Endodermal cell (in vitro differentiated cells): Measurements from ENCODE around the gene SDK2. TPM values are rescaled to one million over a fixed set of nuclear protein-coding genes. Genes with fewer than 3 reads are reported as not detected.

Experiments used
- DNase-seq: peaks from one replicate; pipeline ENCODE4 v3.0.0-alpha.2; 2017
- H3K27ac ChIP-seq: 2 replicates; pipeline ENCODE4 v1.5.1; 2013; ENCODE audit warnings: mild to moderate bottlenecking, low read depth, low read length, moderate library complexity
- H3K27me3 ChIP-seq: 2 replicates; pipeline ENCODE4 v1.6.1; 2013; ENCODE audit warnings: mild to moderate bottlenecking, low read length, moderate library complexity; ENCODE audit not compliant: insufficient read depth, control insufficient read depth, poor library complexity, severe bottlenecking
- H3K36me3 ChIP-seq: 2 replicates; pipeline ENCODE4 v1.7.0; 2013; ENCODE audit warnings: mild to moderate bottlenecking, low read length, moderate library complexity; ENCODE audit not compliant: control insufficient read depth, insufficient read depth
- H3K4me1 ChIP-seq: one replicate; pipeline ENCODE4 v1.7.0; 2013; ENCODE audit warnings: low read length; ENCODE audit not compliant: control insufficient read depth, insufficient read depth
- H3K4me3 ChIP-seq: 2 replicates; pipeline ENCODE4 v1.5.1; 2013; ENCODE audit warnings: mild to moderate bottlenecking, low read length, moderate library complexity
- H3K9ac ChIP-seq: 2 replicates; pipeline ENCODE4 v1.6.1; 2013; ENCODE audit warnings: mild to moderate bottlenecking, low read length, moderate library complexity; ENCODE audit not compliant: poor library complexity, severe bottlenecking; ENCODE audit errors: extremely low read depth
- H3K9me3 ChIP-seq: 2 replicates; pipeline ENCODE4 v1.6.1; 2013; ENCODE audit warnings: mild to moderate bottlenecking, low read length, moderate library complexity; ENCODE audit not compliant: control insufficient read depth
- H3K27ac Mint-ChIP-seq: 2 replicates; pipeline ENCODE4 v1.8.0; 2020; ENCODE audit warnings: mixed read lengths
- H3K27me3 Mint-ChIP-seq: 2 replicates; pipeline ENCODE4 v1.8.0; 2021; ENCODE audit warnings: mild to moderate bottlenecking, mixed read lengths; ENCODE audit not compliant: insufficient read depth
- H3K36me3 Mint-ChIP-seq: 2 replicates; pipeline ENCODE4 v1.8.0; 2020; ENCODE audit warnings: low read depth, mixed read lengths
- H3K4me1 Mint-ChIP-seq: 2 replicates; pipeline ENCODE4 v1.8.0; 2020; ENCODE audit warnings: mixed read lengths
- H3K4me3 Mint-ChIP-seq: 2 replicates; pipeline ENCODE4 v1.8.0; 2020; ENCODE audit warnings: mild to moderate bottlenecking, moderate library complexity, mixed read lengths
- H3K9me3 Mint-ChIP-seq: 2 replicates; pipeline ENCODE4 v1.8.0; 2020; ENCODE audit warnings: mild to moderate bottlenecking, mixed read lengths
- CTCF ChIP-seq: fragments of 200-600 bp; sonication (generic); conservative IDR thresholded peaks from 2 replicates; pipeline ENCODE4 v1.5.0; 2021; ENCODE audit warnings: antibody characterized with exemption, mild to moderate bottlenecking
- WGBS, 2 experiments: methylation state at CpG; one replicate each; pipeline versions ENCODE4 v1.1.5 to v1.1.7; 2013; ENCODE audit warnings: missing lambda C conversion rate in 2 of 2, mixed read lengths in 1 of 2; ENCODE audit not compliant: insufficient coverage in 1 of 2, insufficient read length in 1 of 2; 5-methylcytosine and 5-hydroxymethylcytosine counted together
- total RNA-seq, 2 donors: library from RNA; stranded (reverse); fragmentation: NEBNext Ultra II Directional in 1 of 2; extraction: Animal tissue kit (Norgen Biotek cat#: 25700) in 1 of 2; gene quantifications; 2 replicates in 1 of 2; 3 replicates in 1 of 2; pipeline ENCODE4 v1.2.1, GENCODE V29; 2021

SDK2 gene
- total RNA-seq, 2 donors from 2014 or later: 5.9 to 7.0 TPM

- peaks cover 29% of the 10 kb centered on the region for H3K4me1 Mint-ChIP-seq
- no peaks in the 10 kb centered on the region for H3K36me3 Mint-ChIP-seq
- no peaks in the 10 kb centered on the region for H3K27me3 Mint-ChIP-seq
- Histone ChIP-seq H3K9me3 (no peaks in the 10 kb centered on the region), H3K27ac (no peak overlapping the region), H3K9ac (no peak overlapping the region), H3K4me3 (no peak overlapping the region), H3K27me3 (peaks cover 6% of the 10 kb centered on the region), H3K36me3 (no peaks in the 10 kb centered on the region), H3K4me1 (peaks cover 10% of the 10 kb centered on the region)
- H3K27ac Mint-ChIP-seq: no peak overlapping the region
- no peak overlapping the region for H3K4me3 Mint-ChIP-seq
- 94 to 100% methylated on average over 4 to 6 of the region's 6 CpGs for WGBS, 2 experiments
- no peaks in the 10 kb centered on the region for H3K9me3 Mint-ChIP-seq
- no peak for DNase-seq
- peak; percentile 20 for TF ChIP-seq CTCF
These were observed 103.1 kb downstream of the SDK2 start for GRCh38 chr17:73541111-73541510.

- DNase-seq: no peak
- Mint-ChIP-seq H3K9me3 (no peaks in the 10 kb centered on the region), H3K27me3 (no peaks in the 10 kb centered on the region), H3K27ac (no peak overlapping the region), H3K4me1 (peaks cover 40% of the 10 kb centered on the region), H3K36me3 (no peaks in the 10 kb centered on the region), H3K4me3 (no peak overlapping the region)
- 81 to 86% methylated on average over 3 to 9 of the region's 9 CpGs for WGBS, 2 experiments
- no peaks in the 10 kb centered on the region for H3K9me3 ChIP-seq
- no peak overlapping the region for H3K27ac ChIP-seq
- peaks cover 12% of the 10 kb centered on the region for H3K4me1 ChIP-seq
- no peak overlapping the region for H3K4me3 ChIP-seq
- TF ChIP-seq CTCF: no peak
- H3K27me3 ChIP-seq: peaks cover 6% of the 10 kb centered on the region
- no peak overlapping the region for H3K9ac ChIP-seq
- no peaks in the 10 kb centered on the region for H3K36me3 ChIP-seq
These were observed 105.1 kb downstream of the SDK2 start for GRCh38 chr17:73539166-73539565.

GRCh38 chr17:73538445-73538844 is 105.8 kb downstream of the SDK2 start:
- Mint-ChIP-seq H3K4me1 (peaks cover 46% of the 10 kb centered on the region), H3K27me3 (no peaks in the 10 kb centered on the region), H3K9me3 (no peaks in the 10 kb centered on the region), H3K36me3 (no peaks in the 10 kb centered on the region), H3K4me3 (no peak overlapping the region), H3K27ac (no peak overlapping the region)
- Histone ChIP-seq H3K9ac (no peak overlapping the region), H3K27me3 (peaks cover 6% of the 10 kb centered on the region), H3K27ac (no peak overlapping the region), H3K36me3 (no peaks in the 10 kb centered on the region), H3K4me3 (no peak overlapping the region), H3K9me3 (no peaks in the 10 kb centered on the region), H3K4me1 (peaks cover 12% of the 10 kb centered on the region)
- DNase-seq: no peak
- TF ChIP-seq CTCF: no peak
- WGBS, 2 experiments: 96 to 100% methylated on average over 1 to 7 of the region's 7 CpGs
